Measurements from ENCODE around the gene NSF.
"Not testable (repeated sequence)": the region's sequence is repeated elsewhere in the genome, so short reads cannot be mapped to it uniquely, and the experiment has no call there.

DNA sequence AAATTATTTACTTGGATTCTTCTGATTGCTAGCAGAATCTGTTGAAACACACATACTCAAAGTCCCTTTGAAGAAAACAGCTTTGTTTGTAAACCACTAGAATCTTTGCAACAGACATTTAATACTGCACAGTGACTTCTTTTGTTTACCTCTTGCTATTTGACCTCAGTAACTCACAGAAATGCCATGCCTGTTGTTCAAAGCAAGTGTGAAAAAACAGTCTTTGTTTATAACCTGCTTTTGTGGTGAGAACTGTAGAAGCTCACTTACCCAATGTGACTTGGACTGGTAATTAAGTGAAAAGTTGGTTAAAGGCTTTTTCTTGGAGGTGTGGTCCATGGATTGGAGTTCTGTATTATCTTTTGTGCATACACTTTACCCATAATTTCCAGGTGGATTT lies 44.4 kb downstream of the NSF start:
- TF ChIP-seq, protein P1, sequence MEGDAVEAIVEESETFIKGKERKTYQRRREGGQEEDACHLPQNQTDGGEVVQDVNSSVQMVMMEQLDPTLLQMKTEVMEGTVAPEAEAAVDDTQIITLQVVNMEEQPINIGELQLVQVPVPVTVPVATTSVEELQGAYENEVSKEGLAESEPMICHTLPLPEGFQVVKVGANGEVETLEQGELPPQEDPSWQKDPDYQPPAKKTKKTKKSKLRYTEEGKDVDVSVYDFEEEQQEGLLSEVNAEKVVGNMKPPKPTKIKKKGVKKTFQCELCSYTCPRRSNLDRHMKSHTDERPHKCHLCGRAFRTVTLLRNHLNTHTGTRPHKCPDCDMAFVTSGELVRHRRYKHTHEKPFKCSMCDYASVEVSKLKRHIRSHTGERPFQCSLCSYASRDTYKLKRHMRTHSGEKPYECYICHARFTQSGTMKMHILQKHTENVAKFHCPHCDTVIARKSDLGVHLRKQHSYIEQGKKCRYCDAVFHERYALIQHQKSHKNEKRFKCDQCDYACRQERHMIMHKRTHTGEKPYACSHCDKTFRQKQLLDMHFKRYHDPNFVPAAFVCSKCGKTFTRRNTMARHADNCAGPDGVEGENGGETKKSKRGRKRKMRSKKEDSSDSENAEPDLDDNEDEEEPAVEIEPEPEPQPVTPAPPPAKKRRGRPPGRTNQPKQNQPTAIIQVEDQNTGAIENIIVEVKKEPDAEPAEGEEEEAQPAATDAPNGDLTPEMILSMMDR (IDR thresholded peaks at IDR 0.05; ENCODE audit: low read depth, low read length), result not testable (repeated sequence)
- not testable (repeated sequence) for TF ChIP-seq EZH2phosphoT487 (IDR thresholded peaks at IDR 0.05; ENCODE audit: low read depth)

Measured in OCI-LY3 (cell line).